H1 (cell line): ENCODE results near the gene DIDO1. TPM values are rescaled to one million over a fixed set of nuclear protein-coding genes. Genes with fewer than 3 reads are reported as not detected.

Experiments used
- CTCF ChIA-PET: fragments of 300-600 bp; sonication (Branson Sonifier 250); formaldehyde crosslinking; loops from one replicate; lab custom pipeline; 2021; ENCODE audit not compliant: partially characterized antibody; lab: Charles Lee
- POLR2A ChIA-PET: fragments of 300-600 bp; sonication (Branson Sonifier 250); formaldehyde crosslinking; loops from one replicate; lab custom pipeline; 2021; ENCODE audit warnings: inconsistent platforms; ENCODE audit not compliant: partially characterized antibody; lab: Charles Lee
- DNase-seq, 2 experiments: peaks; one replicate each; pipeline versions ENCODE4 v3.0.0 to v3.0.0-alpha.2; 2010 to 2022; ENCODE audit warnings: low spot score in 2 of 2, low read depth in 1 of 2, mixed read lengths in 1 of 2
- FAIRE-seq: peaks from 2 replicates; lab custom pipeline; 2011; peaks lifted over from hg19 to GRCh38; lab: Jason Lieb, UNC
- H2AFZ ChIP-seq: 2 replicates; pipeline ENCODE4 v1.8.1; 2012; ENCODE audit warnings: low read length, inconsistent platforms
- H2AK5ac ChIP-seq: 2 replicates; pipeline ENCODE4 v1.6.1; 2013; ENCODE audit warnings: low read depth, low read length
- H2BK120ac ChIP-seq: replicated peaks from 2 replicates; pipeline ENCODE3; 2013; ENCODE audit warnings: low read depth, low read length, inconsistent platforms
- H2BK12ac ChIP-seq: 2 replicates; pipeline ENCODE4 v1.6.1; 2013; ENCODE audit warnings: low read depth, low read length
- H2BK15ac ChIP-seq: 2 replicates; pipeline ENCODE4 v1.6.1; 2013; ENCODE audit warnings: low read length
- H2BK20ac ChIP-seq: 2 replicates; pipeline ENCODE4 v1.6.1; 2013; ENCODE audit warnings: low read length
- H2BK5ac ChIP-seq: 2 replicates; pipeline ENCODE4 v1.6.1; 2013; ENCODE audit warnings: low read depth, low read length
- H3K14ac ChIP-seq: 2 replicates; pipeline ENCODE4 v1.6.1; 2013; ENCODE audit warnings: inconsistent platforms; ENCODE audit not compliant: insufficient read length
- H3K18ac ChIP-seq: 2 replicates; pipeline ENCODE4 v1.6.1; 2013; ENCODE audit warnings: low read length; ENCODE audit errors: extremely low read depth
- H3K23ac ChIP-seq: 2 replicates; pipeline ENCODE4 v1.6.1; 2013; ENCODE audit warnings: inconsistent platforms; ENCODE audit not compliant: insufficient read length
- H3K23me2 ChIP-seq: 2 replicates; pipeline ENCODE4 v1.6.1; 2013; ENCODE audit warnings: low read depth, low read length
- H3K27ac ChIP-seq: 2 replicates; pipeline ENCODE4 v1.6.1; 2011; ENCODE audit warnings: low read depth, low read length, inconsistent platforms
- H3K27me3 ChIP-seq, 4 experiments: replicated peaks in 1 of 4; 1 replicate in 1 of 4; 2 replicates in 3 of 4; pipeline versions ENCODE4 v1.6.1 to v1.8.1; 2011 to 2013; ENCODE audit warnings: low read length in 3 of 4, mild to moderate bottlenecking in 3 of 4, inconsistent platforms in 2 of 4, mixed read lengths in 2 of 4, moderate library complexity in 1 of 4; ENCODE audit not compliant: control insufficient read depth in 3 of 4, insufficient read depth in 3 of 4; ENCODE audit errors: extremely low read depth in 1 of 4
- H3K36me3 ChIP-seq, 4 experiments: 2 replicates each; pipeline versions ENCODE4 v1.6.1 to v1.8.1; 2011 to 2013; ENCODE audit warnings: mild to moderate bottlenecking in 4 of 4, low read length in 3 of 4, moderate library complexity in 2 of 4, control low read depth in 1 of 4, inconsistent platforms in 1 of 4; ENCODE audit not compliant: insufficient read depth in 4 of 4, control insufficient read depth in 2 of 4
- H3K4ac ChIP-seq: replicated peaks from 2 replicates; pipeline ENCODE3; 2013; ENCODE audit warnings: low read length, low read depth, mixed read lengths, inconsistent platforms; ENCODE audit not compliant: insufficient read length
- H3K4me1 ChIP-seq, 4 experiments: replicated peaks in 1 of 4; 1 replicate in 1 of 4; 2 replicates in 3 of 4; pipeline versions ENCODE4 v1.6.1 to v1.8.1; 2011 to 2013; ENCODE audit warnings: low read length in 3 of 4, inconsistent platforms in 2 of 4, mixed read lengths in 1 of 4; ENCODE audit not compliant: insufficient read depth in 4 of 4, control insufficient read depth in 3 of 4
- H3K4me2 ChIP-seq, 2 experiments: 2 replicates each; pipeline versions ENCODE4 v1.6.1 to v1.8.1; 2011 to 2013; ENCODE audit warnings: low read depth in 2 of 2, low read length in 2 of 2, control low read depth in 1 of 2, inconsistent platforms in 1 of 2, mild to moderate bottlenecking in 1 of 2; ENCODE audit not compliant: insufficient read depth in 1 of 2
- H3K4me3 ChIP-seq, 4 experiments: fragments of 200-600, 300-600 bp in 1 of 4; sonication (generic), shearing (Covaris generic), sonication (Bioruptor Twin) in 1 of 4; 2 replicates each; pipeline versions ENCODE4 v1.5.1 to v1.8.1; 2011 to 2016; ENCODE audit warnings: low read length in 4 of 4, low read depth in 3 of 4, control low read depth in 2 of 4, inconsistent platforms in 2 of 4, mild to moderate bottlenecking in 2 of 4, mixed read lengths in 1 of 4, moderate library complexity in 1 of 4; ENCODE audit not compliant: insufficient read depth in 2 of 4; ENCODE audit errors: extremely low read depth in 1 of 4
- H3K56ac ChIP-seq: replicated peaks from 2 replicates; pipeline ENCODE3; 2013; ENCODE audit warnings: low read depth, mild to moderate bottlenecking, mixed read lengths, low read length, inconsistent platforms; ENCODE audit not compliant: insufficient read length
- H3K79me1 ChIP-seq: 2 replicates; pipeline ENCODE4 v1.6.1; 2013; ENCODE audit warnings: low read depth, low read length, control low read depth
- H3K79me2 ChIP-seq, 2 experiments: 2 replicates each; pipeline versions ENCODE4 v1.6.1 to v1.8.1; 2012 to 2013; ENCODE audit warnings: low read length in 2 of 2, mild to moderate bottlenecking in 2 of 2, inconsistent platforms in 1 of 2; ENCODE audit not compliant: insufficient read depth in 2 of 2, control insufficient read depth in 1 of 2
- H3K9ac ChIP-seq, 4 experiments: replicated peaks in 1 of 4; 1 replicate in 1 of 4; 2 replicates in 3 of 4; pipeline versions ENCODE4 v1.6.1 to v1.8.1; 2011 to 2013; ENCODE audit warnings: low read depth in 3 of 4, low read length in 3 of 4, control low read depth in 2 of 4, mild to moderate bottlenecking in 2 of 4, moderate library complexity in 2 of 4, inconsistent platforms in 1 of 4; ENCODE audit errors: extremely low read depth in 1 of 4
- H3K9me3 ChIP-seq, 2 experiments: 2 replicates each; pipeline versions ENCODE4 v1.6.1 to v1.8.1; 2012 to 2013; ENCODE audit warnings: mild to moderate bottlenecking in 2 of 2, moderate library complexity in 2 of 2, control low read depth in 1 of 2, inconsistent platforms in 1 of 2, low read depth in 1 of 2, low read length in 1 of 2, mixed read lengths in 1 of 2; ENCODE audit not compliant: insufficient read depth in 2 of 2
- H4K20me1 ChIP-seq, 2 experiments: replicated peaks in 1 of 2; 2 replicates each; pipeline versions ENCODE3 to v1.8.1; 2011 to 2013; ENCODE audit warnings: inconsistent platforms in 2 of 2, low read length in 2 of 2, mild to moderate bottlenecking in 1 of 2; ENCODE audit not compliant: insufficient read depth in 2 of 2, control insufficient read depth in 1 of 2
- H4K5ac ChIP-seq: 2 replicates; pipeline ENCODE4 v1.6.1; 2013; ENCODE audit warnings: low read length, low read depth, mixed read lengths, inconsistent platforms; ENCODE audit not compliant: insufficient read length
- H4K8ac ChIP-seq: 2 replicates; pipeline ENCODE4 v1.8.0; 2013; ENCODE audit warnings: mild to moderate bottlenecking, moderate library complexity, low read length, inconsistent platforms; ENCODE audit not compliant: insufficient read depth; ENCODE audit errors: extremely low read depth
- H4K91ac ChIP-seq: replicated peaks from 2 replicates; pipeline ENCODE3; 2013; ENCODE audit warnings: low read length, mixed read lengths, inconsistent platforms; ENCODE audit not compliant: insufficient read length
- CBX8 ChIP-seq: fragments of 300-800, 300-1000 bp; sonication (generic); IDR thresholded peaks from 2 replicates; pipeline ENCODE4 v1.7.1; 2016; ENCODE audit warnings: low read depth, low read length, borderline replicate concordance
- CREB1 ChIP-seq: IDR thresholded peaks from 2 replicates; pipeline ENCODE4 v1.6.1; 2012; ENCODE audit warnings: inconsistent platforms
- EGR1 ChIP-seq: IDR thresholded peaks from 2 replicates; pipeline ENCODE4 v1.6.1; 2011; ENCODE audit warnings: low read depth, low read length, borderline replicate concordance
- FOSL1 ChIP-seq: IDR thresholded peaks from 2 replicates; pipeline ENCODE4 v1.6.1; 2011; ENCODE audit warnings: mild to moderate bottlenecking, low read depth, low read length, moderate library complexity; ENCODE audit not compliant: insufficient read depth
- MAX ChIP-seq: IDR thresholded peaks from 2 replicates; pipeline ENCODE4 v1.6.1; 2012; ENCODE audit warnings: inconsistent platforms
- SAP30 ChIP-seq: fragments of 300-600 bp; sonication (generic); IDR thresholded peaks from 2 replicates; pipeline ENCODE4 v1.7.1; 2012; ENCODE audit warnings: low read length, moderate library complexity, mild to moderate bottlenecking, inconsistent platforms; ENCODE audit not compliant: insufficient read depth, insufficient replicate concordance
- SIN3A ChIP-seq, 2 experiments: IDR thresholded peaks in 1 of 2; conservative IDR thresholded peaks in 1 of 2; 2 replicates each; pipeline ENCODE4 v1.6.1; 2011 to 2012; ENCODE audit warnings: low read length in 2 of 2, improper control_type of control experiment in 1 of 2, low read depth in 1 of 2, mild to moderate bottlenecking in 1 of 2
- TAF1 ChIP-seq: IDR thresholded peaks from 2 replicates; pipeline ENCODE4 v1.6.1; 2011; ENCODE audit warnings: mild to moderate bottlenecking, low read depth, low read length
- WGBS, 2 experiments: shearing (Covaris generic) in 1 of 2; methylation state at CpG; one replicate each; pipeline versions ENCODE4 v1.1.6 to v1.1.7; 2013 to 2015; ENCODE audit warnings: low lambda C conversion rate in 2 of 2, mixed read lengths in 2 of 2, inconsistent platforms in 1 of 2, low coverage in 1 of 2, missing lambda C conversion rate in 1 of 2; ENCODE audit not compliant: insufficient replicate concordance in 2 of 2, insufficient coverage in 1 of 2, insufficient read length in 1 of 2; ENCODE audit errors: extremely low coverage in 1 of 2, missing lambda C conversion rate in 1 of 2; 5-methylcytosine and 5-hydroxymethylcytosine counted together
- polyA plus RNA-seq, 7 experiments: library from polyadenylated mRNA; depleted of rRNA in 3 of 7; stranded (reverse) in 5 of 7; unstranded in 2 of 7; fragments of >200 nt in 5 of 7; fragments of 200-250 nt in 2 of 7; gene quantifications; 1 replicate in 5 of 7; 2 replicates in 1 of 7; 4 replicates in 1 of 7; pipeline versions ENCODE4 v1.2.1 to v1.2.3, GENCODE V29; 2011 to 2013; ENCODE audit warnings: missing spikeins in 2 of 7, mixed read lengths in 2 of 7
- total RNA-seq: library from RNA; stranded (reverse); fragmentation: NEBNext Ultra II Directional; extraction: Animal tissue kit (Norgen Biotek cat#: 25700); gene quantifications from 2 replicates; pipeline ENCODE4 v1.2.1, GENCODE V29; 2021
- TF ChIP-seq, protein P1 (sequence below), 3 experiments: IDR thresholded peaks; 1 replicate in 2 of 3; 2 replicates in 1 of 3; pipeline versions ENCODE4 v1.5.1 to v1.6.1; 2011; ENCODE audit warnings: low read length in 3 of 3, mild to moderate bottlenecking in 3 of 3, inconsistent platforms in 2 of 3, low read depth in 1 of 3, moderate library complexity in 1 of 3; ENCODE audit not compliant: insufficient read depth in 1 of 3; ENCODE audit errors: control extremely low read depth in 1 of 3

Gene DIDO1
- total and polyA plus RNA-seq, 2 of the 8 experiments (the other 6 are each of a cell fraction or from before 2014, with no cell fraction given), result 53.6 to 82.8 TPM

- Histone ChIP-seq H3K4me2 (peak overlapping the region in 1 of 2 experiments; percentile 46; a peak in 1 of 4 replicates), H4K20me1 (peaks cover 53 to 63% of the 10 kb centered on the region in 2 experiments), H3K4me3 (no peak overlapping the region), H3K9ac (no peak overlapping the region), H4K8ac (no peak overlapping the region), H3K79me2 (peaks cover 78 to 98% of the 10 kb centered on the region in 2 experiments), H3K27me3 (no peaks in the 10 kb centered on the region), H3K79me1 (peaks cover 3% of the 10 kb centered on the region; the same call in 1 of the 2 replicates), H2BK12ac (no peak overlapping the region), H3K4ac (no peak overlapping the region), H4K91ac (no peak overlapping the region), H2BK20ac (no peak overlapping the region), H3K23me2 (peaks cover 11% of the 10 kb centered on the region), H3K27ac (no peak overlapping the region), H2AK5ac (no peak overlapping the region), H3K23ac (no peak overlapping the region), H2BK5ac (no peak overlapping the region), H3K18ac (no peak overlapping the region), H2AFZ (no peak overlapping the region), H2BK120ac (no peak overlapping the region), H3K4me1 (peaks cover 12 to 50% (median 41%) of the 10 kb centered on the region in 4 experiments; a peak in 6 of 7 replicates), H3K56ac (no peak overlapping the region), H2BK15ac (no peak overlapping the region), H3K9me3 (no peaks in the 10 kb centered on the region), H4K5ac (no peak overlapping the region), H3K36me3 (no peaks in the 10 kb centered on the region), H3K14ac (no peak overlapping the region)
- WGBS, 2 experiments, result 54% methylated on average over 8 of the region's 8 CpGs; no CpG with 5 or more reads in 1 of the 2 experiments
- DNase-seq (no peak), FAIRE-seq (peak; percentile 60)
- POLR2A ChIA-PET, result interaction anchor here (0.7 to 20.3 kb wide), 5 partner anchors 9 to 105 kb away, joined by 3 to 363 read pairs (median 4); partner anchors contain the start of gene GID8
- CTCF ChIA-PET, result interaction anchor here (0.8 to 6.0 kb wide), 17 partner anchors 9 to 90 kb away, joined by 3 to 58 read pairs (median 4); partner anchors contain the start of gene GID8
- TF ChIP-seq FOSL1, result no peak
- TF ChIP-seq TAF1, result 0 out of 2 replicates have a peak, but pooled peaks have one; percentile 19
- peak in 1 of 2 experiments; percentile 79; a peak in 1 of 4 replicates for TF ChIP-seq SIN3A (conservative IDR thresholded peaks at IDR 0.05 in 1 of 2, IDR thresholded peaks at IDR 0.05 in 1 of 2; ENCODE audit: low read depth in 1 of 2, low read length in 2 of 2)
- TF ChIP-seq EGR1, result no peak
- 0 out of 2 replicates have a peak, but pooled peaks have one; percentile 19 for TF ChIP-seq MAX
- TF ChIP-seq SAP30, result peak; percentile 75
- TF ChIP-seq CREB1, result 0 out of 2 replicates have a peak, but pooled peaks have one; percentile 12
- TF ChIP-seq CBX8, result no peak
- TF ChIP-seq, protein P1, sequence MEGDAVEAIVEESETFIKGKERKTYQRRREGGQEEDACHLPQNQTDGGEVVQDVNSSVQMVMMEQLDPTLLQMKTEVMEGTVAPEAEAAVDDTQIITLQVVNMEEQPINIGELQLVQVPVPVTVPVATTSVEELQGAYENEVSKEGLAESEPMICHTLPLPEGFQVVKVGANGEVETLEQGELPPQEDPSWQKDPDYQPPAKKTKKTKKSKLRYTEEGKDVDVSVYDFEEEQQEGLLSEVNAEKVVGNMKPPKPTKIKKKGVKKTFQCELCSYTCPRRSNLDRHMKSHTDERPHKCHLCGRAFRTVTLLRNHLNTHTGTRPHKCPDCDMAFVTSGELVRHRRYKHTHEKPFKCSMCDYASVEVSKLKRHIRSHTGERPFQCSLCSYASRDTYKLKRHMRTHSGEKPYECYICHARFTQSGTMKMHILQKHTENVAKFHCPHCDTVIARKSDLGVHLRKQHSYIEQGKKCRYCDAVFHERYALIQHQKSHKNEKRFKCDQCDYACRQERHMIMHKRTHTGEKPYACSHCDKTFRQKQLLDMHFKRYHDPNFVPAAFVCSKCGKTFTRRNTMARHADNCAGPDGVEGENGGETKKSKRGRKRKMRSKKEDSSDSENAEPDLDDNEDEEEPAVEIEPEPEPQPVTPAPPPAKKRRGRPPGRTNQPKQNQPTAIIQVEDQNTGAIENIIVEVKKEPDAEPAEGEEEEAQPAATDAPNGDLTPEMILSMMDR (IDR thresholded peaks at IDR 0.05; ENCODE audit: control extremely low read depth in 1 of 3, insufficient read depth in 1 of 3, low read depth in 1 of 3, low read length in 3 of 3), result peak; percentile 52 to 72 (median 71)
Observed at GRCh38 chr20:62921119-62921687, 5.1 kb downstream of the DIDO1 start.
